GM12878 (cell line): ENCODE measurements around the gene CYP46A1. TPM values are rescaled to one million over a fixed set of nuclear protein-coding genes. Genes with fewer than 3 reads are reported as not detected.

Source experiments
- ATAC-seq: fragments of 200-7000 bp; cut with Tn5 transposase; 3 replicates; pipeline ENCODE4 v1.9.1; 2020; ENCODE audit warnings: mild to moderate bottlenecking, moderate library complexity
- BruUV-seq: library from RNA; stranded (reverse); fragments of 400-500 nt; replicated peaks from 2 replicates; lab custom pipeline; 2021; lab: Mats Ljungman, UMichigan
- CTCF ChIA-PET: fragments of 300-600 bp; sonication (Branson Sonifier 250); formaldehyde crosslinking; extraction: SDS; loops from one replicate; lab custom pipeline; 2021; ENCODE audit warnings: inconsistent platforms; lab: Yijun Ruan, JAX
- POLR2A ChIA-PET: fragments of 350-600 bp; formaldehyde crosslinking; extraction: SDS; loops from one replicate; lab custom pipeline; 2021; ENCODE audit warnings: inconsistent platforms; lab: Charles Lee
- RAD21 ChIA-PET: fragments of 300-600 bp; sonication (Branson Sonifier 250); formaldehyde crosslinking; loops from one replicate; lab custom pipeline; 2023; ENCODE audit warnings: antibody characterized with exemption; ENCODE audit not compliant: unreplicated experiment; lab: Charles Lee
- SMC1A ChIA-PET: fragments of 300-600 bp; sonication (Branson Sonifier 250); formaldehyde crosslinking; loops from one replicate; lab custom pipeline; 2023; ENCODE audit not compliant: unreplicated experiment, uncharacterized antibody; lab: Charles Lee
- DNase-seq: peaks from one replicate; pipeline ENCODE4 v3.0.0-alpha.2; 2011; ENCODE audit warnings: low read depth, low spot score
- FAIRE-seq: peaks from 3 replicates; lab custom pipeline; 2011; peaks lifted over from hg19 to GRCh38; lab: Jason Lieb, UNC
- H2AFZ ChIP-seq: 2 replicates; pipeline ENCODE4 v1.6.0; 2011; ENCODE audit warnings: low read depth, low read length, control low read depth; ENCODE audit not compliant: control insufficient read depth
- H3K27ac ChIP-seq: 2 replicates; pipeline ENCODE4 v1.5.1; 2011; ENCODE audit warnings: control low read depth; ENCODE audit not compliant: control insufficient read depth, insufficient read depth
- H3K27me3 ChIP-seq, 2 experiments: replicated peaks in 1 of 2; 2 replicates each; pipeline versions ENCODE4 v1.6.0 to v1.6.1; 2011; ENCODE audit warnings: low read length in 1 of 2; ENCODE audit not compliant: control insufficient read depth in 2 of 2, insufficient read depth in 2 of 2
- H3K36me3 ChIP-seq, 2 experiments: 2 replicates each; pipeline ENCODE4 v1.5.1; 2011; ENCODE audit warnings: low read length in 1 of 2; ENCODE audit not compliant: control insufficient read depth in 2 of 2, insufficient read depth in 2 of 2
- H3K4me1 ChIP-seq: 2 replicates; pipeline ENCODE4 v1.6.1; 2011; ENCODE audit warnings: mild to moderate bottlenecking, low read length, moderate library complexity, mixed read lengths; ENCODE audit not compliant: control insufficient read depth, insufficient read depth
- H3K4me2 ChIP-seq: 2 replicates; pipeline ENCODE4 v1.6.0; 2011; ENCODE audit warnings: control low read depth; ENCODE audit not compliant: control insufficient read depth, insufficient read depth
- H3K4me3 ChIP-seq: fragments of 200-600 bp; sonication (generic); 2 replicates; pipeline ENCODE4 v1.5.1; 2016
- H3K79me2 ChIP-seq: 2 replicates; pipeline ENCODE4 v1.6.0; 2011; ENCODE audit warnings: low read length; ENCODE audit not compliant: control insufficient read depth, insufficient read depth
- H3K9ac ChIP-seq: 2 replicates; pipeline ENCODE4 v1.8.0; 2011; ENCODE audit warnings: low read length, control low read depth, mixed read lengths; ENCODE audit not compliant: control insufficient read depth, insufficient read depth
- H3K9me3 ChIP-seq: replicated peaks from 3 replicates; pipeline ENCODE4 v1.5.1; 2011; ENCODE audit warnings: mild to moderate bottlenecking, low read length; ENCODE audit not compliant: control insufficient read depth, insufficient read depth
- H4K20me1 ChIP-seq: 2 replicates; pipeline ENCODE4 v1.6.0; 2011; ENCODE audit not compliant: control insufficient read depth, insufficient read depth
- ATF7 ChIP-seq: fragments of 450-650 bp; IDR thresholded peaks from 2 replicates; pipeline ENCODE4 v1.6.1; 2016; ENCODE audit warnings: low read depth, mild to moderate bottlenecking
- CHD2 ChIP-seq: IDR thresholded peaks from 2 replicates; pipeline ENCODE4 v1.6.1; 2011; ENCODE audit warnings: low read depth, low read length, improper control_type of control experiment, borderline replicate concordance
- EP300 ChIP-seq, 2 experiments: fragments of 150-350 bp in 1 of 2; IDR thresholded peaks; 2 replicates each; pipeline ENCODE4 v1.6.1; 2011 to 2012; ENCODE audit warnings: low read depth in 2 of 2, low read length in 2 of 2, borderline replicate concordance in 1 of 2, improper control_type of control experiment in 1 of 2, inconsistent platforms in 1 of 2; ENCODE audit not compliant: control insufficient read depth in 1 of 2
- FOS ChIP-seq: IDR thresholded peaks from 3 replicates; pipeline ENCODE4 v1.6.1; 2011; ENCODE audit warnings: borderline replicate concordance; ENCODE audit not compliant: insufficient read length; ENCODE audit errors: extremely low read depth
- HDGF ChIP-seq: fragments of 450-650 bp; IDR thresholded peaks from 2 replicates; pipeline ENCODE4 v1.6.1; 2016; ENCODE audit warnings: antibody characterized with exemption
- NFXL1 ChIP-seq: fragments of 450-650 bp; IDR thresholded peaks from 2 replicates; pipeline ENCODE4 v1.6.1; 2017; ENCODE audit warnings: antibody characterized with exemption, mild to moderate bottlenecking, borderline replicate concordance
- NR2C2 ChIP-seq: IDR thresholded peaks from 2 replicates; pipeline ENCODE4 v1.6.1; 2011; ENCODE audit warnings: borderline replicate concordance, low read depth; ENCODE audit not compliant: control insufficient read depth, insufficient read length
- RELA ChIP-seq: fragments of 450-650 bp; IDR thresholded peaks from 2 replicates; pipeline ENCODE4 v1.8.0; 2014; ENCODE audit warnings: borderline replicate concordance; ENCODE audit not compliant: partially characterized antibody
- SMARCA5 ChIP-seq: fragments of 450-650 bp; IDR thresholded peaks from 2 replicates; pipeline ENCODE4 v1.6.1; 2017; ENCODE audit warnings: mild to moderate bottlenecking
- SUZ12 ChIP-seq: fragments of 200-600 bp; sonication (generic); IDR thresholded peaks from one replicate; pipeline ENCODE4 v1.6.1; 2018; ENCODE audit warnings: antibody characterized with exemption, mild to moderate bottlenecking; ENCODE audit not compliant: unreplicated experiment
- TAF1 ChIP-seq: IDR thresholded peaks from 2 replicates; pipeline ENCODE4 v1.6.1; 2011; ENCODE audit warnings: mild to moderate bottlenecking, low read depth, low read length, borderline replicate concordance
- ZNF24 ChIP-seq: fragments of 450-650 bp; IDR thresholded peaks from 2 replicates; pipeline ENCODE4 v1.6.1; 2017; ENCODE audit warnings: antibody characterized with exemption, mild to moderate bottlenecking
- WGBS: methylation state at CpG from one replicate; pipeline ENCODE4 v1.1.6; 2016; ENCODE audit warnings: low lambda C conversion rate; ENCODE audit not compliant: insufficient replicate concordance, insufficient coverage; ENCODE audit errors: missing lambda C conversion rate; 5-methylcytosine and 5-hydroxymethylcytosine counted together
- in situ Hi-C: fragments of 300-500 bp; cut with MboI; formaldehyde crosslinking; loops from 9 replicates; pipeline ENCODE4 v1.14.3; 2018; ENCODE audit warnings: mixed read lengths
- intact Hi-C: fragments of 100-400 bp; cut with micrococcal nuclease; formaldehyde crosslinking; loops from one replicate; pipeline ENCODE4 v1.14.2; 2022; ENCODE audit not compliant: unreplicated experiment
- polyA plus RNA-seq, 11 experiments: library from polyadenylated mRNA; depleted of rRNA in 4 of 11; unstranded in 6 of 11; stranded (reverse) in 5 of 11; fragments of >200 nt; fragmentation: Nextera tagmentation in 4 of 11; fragmentation: Illumina TruSeq in 1 of 11; extraction: Ambion mirVana in 4 of 11; extraction: Trizol in 1 of 11; gene quantifications; 1 replicate in 1 of 11; 2 replicates in 10 of 11; pipeline versions ENCODE4 v1.2.1 to v1.2.3, GENCODE V29; 2011 to 2016; ENCODE audit warnings: inconsistent platforms in 2 of 11, missing spikeins in 2 of 11, low read depth in 1 of 11
- total RNA-seq, 4 experiments: library from RNA; depleted of rRNA in 3 of 4; stranded (reverse); fragments of >200 nt in 3 of 4; fragmentation: Illumina TruSeq in 1 of 4; extraction: Trizol in 1 of 4; gene quantifications; 2 replicates each; pipeline versions ENCODE4 v1.2.1 to v1.2.3, GENCODE V29; 2013 to 2021
- TF ChIP-seq, protein P1 (sequence below): IDR thresholded peaks from 2 replicates; pipeline ENCODE4 v1.6.1; 2012; ENCODE audit warnings: improper control_type of control experiment, low read depth, low read length; ENCODE audit not compliant: insufficient replicate concordance
- TF ChIP-seq, protein P2 (sequence below): fragments of 450-650 bp; formaldehyde crosslinking; IDR thresholded peaks from 2 replicates; pipeline ENCODE4 v1.5.0; 2022; ENCODE audit warnings: mild to moderate bottlenecking, missing genetic modification characterization
- TF ChIP-seq, protein P3 (sequence below): IDR thresholded peaks from 2 replicates; pipeline ENCODE4 v1.6.1; 2012; ENCODE audit warnings: low read length, inconsistent platforms

The CYP46A1 gene
- total and polyA plus RNA-seq, 10 of the 15 experiments (the other 5 are each of a cell fraction or from before 2014, with no cell fraction given) = 0.04 to 0.11 TPM; not detected in 8

DNA sequence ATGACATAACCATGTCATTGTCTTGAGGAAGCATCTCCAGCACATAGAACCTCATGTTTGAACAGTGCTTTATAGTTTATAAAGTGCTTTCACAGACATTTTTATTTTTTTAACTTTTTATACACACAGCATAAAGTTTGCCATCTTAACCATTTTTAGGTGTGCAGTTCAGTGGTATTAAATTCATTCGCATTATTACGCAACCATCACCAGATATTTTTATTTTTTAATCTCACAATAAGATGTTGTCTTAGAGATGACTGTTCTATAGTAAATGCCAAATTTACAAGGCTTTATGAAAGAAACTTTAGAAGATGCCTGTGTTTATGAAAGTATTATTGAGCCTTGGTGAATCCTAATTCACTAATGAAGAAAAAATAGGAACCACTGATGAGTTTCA lies 19.9 kb downstream of the CYP46A1 start:
- BruUV-seq = no TSS peak
- TF ChIP-seq, protein P1, sequence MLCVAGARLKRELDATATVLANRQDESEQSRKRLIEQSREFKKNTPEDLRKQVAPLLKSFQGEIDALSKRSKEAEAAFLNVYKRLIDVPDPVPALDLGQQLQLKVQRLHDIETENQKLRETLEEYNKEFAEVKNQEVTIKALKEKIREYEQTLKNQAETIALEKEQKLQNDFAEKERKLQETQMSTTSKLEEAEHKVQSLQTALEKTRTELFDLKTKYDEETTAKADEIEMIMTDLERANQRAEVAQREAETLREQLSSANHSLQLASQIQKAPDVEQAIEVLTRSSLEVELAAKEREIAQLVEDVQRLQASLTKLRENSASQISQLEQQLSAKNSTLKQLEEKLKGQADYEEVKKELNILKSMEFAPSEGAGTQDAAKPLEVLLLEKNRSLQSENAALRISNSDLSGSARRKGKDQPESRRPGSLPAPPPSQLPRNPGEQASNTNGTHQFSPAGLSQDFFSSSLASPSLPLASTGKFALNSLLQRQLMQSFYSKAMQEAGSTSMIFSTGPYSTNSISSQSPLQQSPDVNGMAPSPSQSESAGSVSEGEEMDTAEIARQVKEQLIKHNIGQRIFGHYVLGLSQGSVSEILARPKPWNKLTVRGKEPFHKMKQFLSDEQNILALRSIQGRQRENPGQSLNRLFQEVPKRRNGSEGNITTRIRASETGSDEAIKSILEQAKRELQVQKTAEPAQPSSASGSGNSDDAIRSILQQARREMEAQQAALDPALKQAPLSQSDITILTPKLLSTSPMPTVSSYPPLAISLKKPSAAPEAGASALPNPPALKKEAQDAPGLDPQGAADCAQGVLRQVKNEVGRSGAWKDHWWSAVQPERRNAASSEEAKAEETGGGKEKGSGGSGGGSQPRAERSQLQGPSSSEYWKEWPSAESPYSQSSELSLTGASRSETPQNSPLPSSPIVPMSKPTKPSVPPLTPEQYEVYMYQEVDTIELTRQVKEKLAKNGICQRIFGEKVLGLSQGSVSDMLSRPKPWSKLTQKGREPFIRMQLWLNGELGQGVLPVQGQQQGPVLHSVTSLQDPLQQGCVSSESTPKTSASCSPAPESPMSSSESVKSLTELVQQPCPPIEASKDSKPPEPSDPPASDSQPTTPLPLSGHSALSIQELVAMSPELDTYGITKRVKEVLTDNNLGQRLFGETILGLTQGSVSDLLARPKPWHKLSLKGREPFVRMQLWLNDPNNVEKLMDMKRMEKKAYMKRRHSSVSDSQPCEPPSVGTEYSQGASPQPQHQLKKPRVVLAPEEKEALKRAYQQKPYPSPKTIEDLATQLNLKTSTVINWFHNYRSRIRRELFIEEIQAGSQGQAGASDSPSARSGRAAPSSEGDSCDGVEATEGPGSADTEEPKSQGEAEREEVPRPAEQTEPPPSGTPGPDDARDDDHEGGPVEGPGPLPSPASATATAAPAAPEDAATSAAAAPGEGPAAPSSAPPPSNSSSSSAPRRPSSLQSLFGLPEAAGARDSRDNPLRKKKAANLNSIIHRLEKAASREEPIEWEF = no peak
- TF ChIP-seq, protein P2, sequence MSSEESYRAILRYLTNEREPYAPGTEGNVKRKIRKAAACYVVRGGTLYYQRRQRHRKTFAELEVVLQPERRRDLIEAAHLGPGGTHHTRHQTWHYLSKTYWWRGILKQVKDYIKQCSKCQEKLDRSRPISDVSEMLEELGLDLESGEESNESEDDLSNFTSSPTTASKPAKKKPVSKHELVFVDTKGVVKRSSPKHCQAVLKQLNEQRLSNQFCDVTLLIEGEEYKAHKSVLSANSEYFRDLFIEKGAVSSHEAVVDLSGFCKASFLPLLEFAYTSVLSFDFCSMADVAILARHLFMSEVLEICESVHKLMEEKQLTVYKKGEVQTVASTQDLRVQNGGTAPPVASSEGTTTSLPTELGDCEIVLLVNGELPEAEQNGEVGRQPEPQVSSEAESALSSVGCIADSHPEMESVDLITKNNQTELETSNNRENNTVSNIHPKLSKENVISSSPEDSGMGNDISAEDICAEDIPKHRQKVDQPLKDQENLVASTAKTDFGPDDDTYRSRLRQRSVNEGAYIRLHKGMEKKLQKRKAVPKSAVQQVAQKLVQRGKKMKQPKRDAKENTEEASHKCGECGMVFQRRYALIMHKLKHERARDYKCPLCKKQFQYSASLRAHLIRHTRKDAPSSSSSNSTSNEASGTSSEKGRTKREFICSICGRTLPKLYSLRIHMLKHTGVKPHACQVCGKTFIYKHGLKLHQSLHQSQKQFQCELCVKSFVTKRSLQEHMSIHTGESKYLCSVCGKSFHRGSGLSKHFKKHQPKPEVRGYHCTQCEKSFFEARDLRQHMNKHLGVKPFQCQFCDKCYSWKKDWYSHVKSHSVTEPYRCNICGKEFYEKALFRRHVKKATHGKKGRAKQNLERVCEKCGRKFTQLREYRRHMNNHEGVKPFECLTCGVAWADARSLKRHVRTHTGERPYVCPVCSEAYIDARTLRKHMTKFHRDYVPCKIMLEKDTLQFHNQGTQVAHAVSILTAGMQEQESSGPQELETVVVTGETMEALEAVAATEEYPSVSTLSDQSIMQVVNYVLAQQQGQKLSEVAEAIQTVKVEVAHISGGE (CRISPR knock-in tag) = no peak
- TF ChIP-seq RELA = no peak
- TF ChIP-seq, protein P3, sequence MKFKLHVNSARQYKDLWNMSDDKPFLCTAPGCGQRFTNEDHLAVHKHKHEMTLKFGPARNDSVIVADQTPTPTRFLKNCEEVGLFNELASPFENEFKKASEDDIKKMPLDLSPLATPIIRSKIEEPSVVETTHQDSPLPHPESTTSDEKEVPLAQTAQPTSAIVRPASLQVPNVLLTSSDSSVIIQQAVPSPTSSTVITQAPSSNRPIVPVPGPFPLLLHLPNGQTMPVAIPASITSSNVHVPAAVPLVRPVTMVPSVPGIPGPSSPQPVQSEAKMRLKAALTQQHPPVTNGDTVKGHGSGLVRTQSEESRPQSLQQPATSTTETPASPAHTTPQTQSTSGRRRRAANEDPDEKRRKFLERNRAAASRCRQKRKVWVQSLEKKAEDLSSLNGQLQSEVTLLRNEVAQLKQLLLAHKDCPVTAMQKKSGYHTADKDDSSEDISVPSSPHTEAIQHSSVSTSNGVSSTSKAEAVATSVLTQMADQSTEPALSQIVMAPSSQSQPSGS = no peak
- no peak for TF ChIP-seq NFXL1
- TF ChIP-seq ATF7 = no peak
- TF ChIP-seq CHD2 = no peak
- no peak for TF ChIP-seq SUZ12
- no peak for TF ChIP-seq NR2C2
- no peak for TF ChIP-seq FOS
- TF ChIP-seq EP300 (IDR thresholded peaks at IDR 0.05; ENCODE audit: borderline replicate concordance in 1 of 2, control insufficient read depth in 1 of 2, low read depth in 2 of 2, low read length in 2 of 2) = no peak
- TF ChIP-seq TAF1 = no peak
- TF ChIP-seq HDGF = no peak
- no peak for TF ChIP-seq ZNF24
- TF ChIP-seq SMARCA5 = no peak

More for the DNA sequence above, 19.9 kb downstream of the CYP46A1 start:
- ChIA-PET SMC1A (no interaction called here), CTCF (no interaction called here), POLR2A (no interaction called here), RAD21 (no interaction called here)
- WGBS = 92% methylated on average over 2 of the region's 2 CpGs
- Histone ChIP-seq H3K79me2 (no peaks in the 10 kb centered on the region), H3K4me2 (no peak overlapping the region), H3K9me3 (peaks cover 2% of the 10 kb centered on the region; the same call in 1 of the 3 replicates), H3K27ac (no peak overlapping the region), H3K36me3 (no peaks in the 10 kb centered on the region), H2AFZ (no peak overlapping the region), H3K4me3 (no peak overlapping the region), H3K4me1 (no peaks in the 10 kb centered on the region), H4K20me1 (no peaks in the 10 kb centered on the region), H3K27me3 (peaks cover 0 to 1% of the 10 kb centered on the region in 2 experiments; a peak in 1 of 4 replicates), H3K9ac (no peak overlapping the region)
- ATAC-seq (no peak), DNase-seq (no peak), FAIRE-seq (no peak)
- intact Hi-C loops = no loop called here
- in situ Hi-C loops = no loop called here
